Muscle of arm (tissue), 14 donors: ENCODE measurements around the gene SPTLC1. TPM values are rescaled to one million over a fixed set of nuclear protein-coding genes. Genes with fewer than 3 reads are reported as not detected.
"Not testable (repeated sequence)": the region's sequence is repeated elsewhere in the genome, so short reads cannot be mapped to it uniquely, and the experiment has no call there.

ENCODE experiments used
- DNase-seq: peaks from one replicate; pipeline ENCODE4 v3.0.0-alpha.2; 2013
- long read RNA-seq, 11 donors: transcript quantifications; one replicate each; lab custom pipeline, GENCODE V29; 2026
- polyA plus RNA-seq, 12 donors: library from polyadenylated mRNA; unstranded; fragments of 120-200 nt; gene quantifications; one replicate each; pipeline ENCODE4 v1.2.1, GENCODE V29; 2013; ENCODE audit not compliant: insufficient read length in 12 of 12

SPTLC1 gene, protein sequence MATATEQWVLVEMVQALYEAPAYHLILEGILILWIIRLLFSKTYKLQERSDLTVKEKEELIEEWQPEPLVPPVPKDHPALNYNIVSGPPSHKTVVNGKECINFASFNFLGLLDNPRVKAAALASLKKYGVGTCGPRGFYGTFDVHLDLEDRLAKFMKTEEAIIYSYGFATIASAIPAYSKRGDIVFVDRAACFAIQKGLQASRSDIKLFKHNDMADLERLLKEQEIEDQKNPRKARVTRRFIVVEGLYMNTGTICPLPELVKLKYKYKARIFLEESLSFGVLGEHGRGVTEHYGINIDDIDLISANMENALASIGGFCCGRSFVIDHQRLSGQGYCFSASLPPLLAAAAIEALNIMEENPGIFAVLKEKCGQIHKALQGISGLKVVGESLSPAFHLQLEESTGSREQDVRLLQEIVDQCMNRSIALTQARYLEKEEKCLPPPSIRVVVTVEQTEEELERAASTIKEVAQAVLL
- polyA plus RNA-seq, result 10 to 100 TPM in 11 of 12 donors, not detected in 1; 40.5 to 69.6 (median 50.9) TPM
- long read RNA-seq, donor 1, transcript SPTLC1-201 (15 exons, 1,894 nt), result major isoform, 12 of 35 reads
- long read RNA-seq, donor 1, partial matches to known transcripts, result 14 of 35 reads
- long read RNA-seq, donor 1, other reads (novel, unspliced or antisense), result 0 of 35 reads
- long read RNA-seq, donor 2, transcript SPTLC1-201 (15 exons, 1,894 nt), result major isoform, 21 of 22 reads
- long read RNA-seq, donor 2, partial matches to known transcripts, result 0 of 22 reads
- long read RNA-seq, donor 2, other reads (novel, unspliced or antisense), result 0 of 22 reads
- long read RNA-seq, donor 3, transcript SPTLC1-201 (15 exons, 1,894 nt), result major isoform, 6 of 7 reads
- long read RNA-seq, donor 3, partial matches to known transcripts, result 0 of 7 reads
- long read RNA-seq, donor 3, other reads (novel, unspliced or antisense), result 0 of 7 reads
- long read RNA-seq, donor 4, partial matches to known transcripts, result 0 of 6 reads
- long read RNA-seq, donor 4, other reads (novel, unspliced or antisense), result 0 of 6 reads
- long read RNA-seq, donor 5, result 0 reads
- long read RNA-seq, donor 6, partial matches to known transcripts, result 0 of 8 reads
- long read RNA-seq, donor 6, other reads (novel, unspliced or antisense), result 0 of 8 reads
- long read RNA-seq, donor 7, partial matches to known transcripts, result 0 of 2 reads
- long read RNA-seq, donor 7, other reads (novel, unspliced or antisense), result 0 of 2 reads
- long read RNA-seq, donor 8, transcript SPTLC1-201 (15 exons, 1,894 nt), result major isoform, 15 of 22 reads
- long read RNA-seq, donor 8, partial matches to known transcripts, result 5 of 22 reads
- long read RNA-seq, donor 8, other reads (novel, unspliced or antisense), result 0 of 22 reads
- long read RNA-seq, donor 9, transcript SPTLC1-201 (15 exons, 1,894 nt), result major isoform, 10 of 14 reads
- long read RNA-seq, donor 9, partial matches to known transcripts, result 0 of 14 reads
- long read RNA-seq, donor 9, other reads (novel, unspliced or antisense), result 0 of 14 reads
- long read RNA-seq, donor 10, transcript SPTLC1-201 (15 exons, 1,894 nt), result major isoform, 10 of 16 reads
- long read RNA-seq, donor 10, partial matches to known transcripts, result 5 of 16 reads
- long read RNA-seq, donor 10, other reads (novel, unspliced or antisense), result 0 of 16 reads
- long read RNA-seq, donor 11, transcript SPTLC1-201 (15 exons, 1,894 nt), result major isoform, 14 of 17 reads
- long read RNA-seq, donor 11, partial matches to known transcripts, result 0 of 17 reads
- long read RNA-seq, donor 11, other reads (novel, unspliced or antisense), result 0 of 17 reads

GRCh38 chr9:92115071-92115858 lies at the start of gene SPTLC1:
Gene SPTLC1, minus strand, starts transcription at chr9:92115413. Its CDS starts 43 bp downstream, at chr9:92115370.
- peak; percentile 98 for DNase-seq

- DNase-seq, result no peak
Observed at GRCh38 chr9:92164975-92165374, 49.8 kb upstream of the SPTLC1 start.

DNA sequence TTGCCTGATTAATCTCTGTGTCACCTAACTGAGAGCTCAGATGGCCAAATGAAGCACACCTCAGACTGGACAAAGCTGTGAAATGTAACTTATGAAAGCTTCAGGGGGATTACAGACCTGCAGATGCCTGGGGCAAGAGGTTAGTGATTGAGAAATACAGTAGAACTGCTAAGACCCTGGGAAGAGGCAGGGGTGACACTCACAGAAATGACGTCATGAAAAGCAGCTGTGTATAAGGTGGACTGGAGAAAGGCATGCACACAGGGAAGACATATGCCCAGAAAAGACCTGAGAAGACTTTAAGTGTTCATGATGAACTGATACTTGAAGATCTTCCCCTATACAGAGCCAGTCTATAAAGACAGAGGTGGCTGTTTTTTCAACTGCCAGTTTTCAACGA lies 49.3 kb upstream of the SPTLC1 start:
- DNase-seq, result no peak

- no peak for DNase-seq
Observed at GRCh38 chr9:92163276-92163675, 48.1 kb upstream of the SPTLC1 start.

GRCh38 chr9:92160786-92161185 lies 45.6 kb upstream of the SPTLC1 start:
- DNase-seq, result no peak

DNA sequence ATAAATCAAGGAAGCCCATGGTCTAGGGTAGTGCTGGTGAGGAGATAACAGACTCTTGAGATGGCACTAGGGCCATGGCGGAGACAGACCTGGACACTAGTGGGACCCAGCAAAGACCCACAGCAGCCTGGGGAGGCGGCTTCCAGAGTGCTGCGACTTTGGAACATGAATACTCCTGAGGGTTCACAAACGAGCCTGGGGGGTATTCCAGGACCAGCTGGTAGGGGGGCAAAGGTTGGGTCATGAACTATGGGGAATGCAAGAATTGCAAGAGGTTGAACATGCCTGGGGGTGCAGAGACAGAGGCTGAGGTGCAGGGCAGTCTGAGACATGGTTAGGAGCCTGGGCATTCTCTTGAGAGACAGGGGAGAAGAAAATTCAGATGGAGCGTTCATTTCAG lies 43.8 kb upstream of the SPTLC1 start:
- no peak for DNase-seq

- DNase-seq, result no peak
Observed at GRCh38 chr9:92158097-92158601, 42.9 kb upstream of the SPTLC1 start.

- DNase-seq, result not testable (repeated sequence)
Observed at GRCh38 chr9:92155736-92156135, 40.5 kb upstream of the SPTLC1 start.

DNA sequence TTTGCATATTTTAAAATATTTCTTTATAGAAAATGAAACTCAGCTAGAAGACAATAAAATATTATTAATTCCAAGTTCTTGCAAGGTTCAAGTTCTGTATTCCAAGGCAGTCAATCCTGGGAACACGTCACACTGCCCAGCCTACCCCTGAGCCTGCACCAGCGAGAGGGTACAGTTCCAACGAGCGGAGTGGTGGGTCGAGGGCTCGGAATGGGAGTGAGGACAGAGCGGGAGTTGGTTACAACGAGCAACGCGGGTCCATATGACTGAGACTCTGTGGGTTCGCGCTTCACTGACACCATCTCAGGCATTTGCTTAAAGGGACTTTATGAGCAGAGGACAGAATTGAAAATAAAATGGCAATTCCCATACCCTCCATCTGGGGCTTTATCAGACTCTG lies 40.0 kb upstream of the SPTLC1 start:
- no peak for DNase-seq

- not testable (repeated sequence) for DNase-seq
Observed at GRCh38 chr9:92153466-92154415, 38.5 kb upstream of the SPTLC1 start.

DNA sequence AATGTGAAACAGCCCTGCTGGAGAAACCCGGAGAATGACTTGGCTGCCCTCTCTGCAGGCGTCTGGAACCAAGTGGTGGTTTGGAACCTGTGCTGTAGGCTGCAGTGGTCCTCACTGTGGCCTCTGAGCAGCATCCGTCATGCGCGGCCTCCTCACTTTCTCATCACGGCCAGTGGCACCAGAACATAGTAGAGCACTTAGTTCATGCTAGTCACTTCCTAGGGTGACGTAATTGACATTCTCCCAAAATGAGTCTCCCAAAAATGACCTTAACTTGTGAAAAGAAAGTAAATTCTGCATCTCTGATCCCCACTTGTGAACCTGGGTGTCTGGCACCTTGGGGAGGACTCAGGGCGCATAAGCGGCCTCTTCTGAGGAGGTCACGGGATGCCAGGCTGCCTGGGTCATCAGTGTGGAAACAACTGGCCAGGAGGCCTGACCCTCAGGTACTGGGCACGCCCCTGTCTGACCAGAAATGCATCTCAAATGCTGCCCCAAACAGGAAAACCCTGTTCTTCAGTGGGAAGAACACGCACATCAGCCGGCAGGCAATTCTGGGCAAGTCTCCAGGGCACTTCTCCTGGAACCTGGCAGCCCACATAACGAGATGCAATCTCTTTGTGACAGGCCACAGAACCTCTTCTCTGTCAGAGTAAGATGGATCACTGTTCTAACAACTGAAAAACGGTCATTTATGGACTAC lies 36.6 kb upstream of the SPTLC1 start:
- no peak for DNase-seq

DNA sequence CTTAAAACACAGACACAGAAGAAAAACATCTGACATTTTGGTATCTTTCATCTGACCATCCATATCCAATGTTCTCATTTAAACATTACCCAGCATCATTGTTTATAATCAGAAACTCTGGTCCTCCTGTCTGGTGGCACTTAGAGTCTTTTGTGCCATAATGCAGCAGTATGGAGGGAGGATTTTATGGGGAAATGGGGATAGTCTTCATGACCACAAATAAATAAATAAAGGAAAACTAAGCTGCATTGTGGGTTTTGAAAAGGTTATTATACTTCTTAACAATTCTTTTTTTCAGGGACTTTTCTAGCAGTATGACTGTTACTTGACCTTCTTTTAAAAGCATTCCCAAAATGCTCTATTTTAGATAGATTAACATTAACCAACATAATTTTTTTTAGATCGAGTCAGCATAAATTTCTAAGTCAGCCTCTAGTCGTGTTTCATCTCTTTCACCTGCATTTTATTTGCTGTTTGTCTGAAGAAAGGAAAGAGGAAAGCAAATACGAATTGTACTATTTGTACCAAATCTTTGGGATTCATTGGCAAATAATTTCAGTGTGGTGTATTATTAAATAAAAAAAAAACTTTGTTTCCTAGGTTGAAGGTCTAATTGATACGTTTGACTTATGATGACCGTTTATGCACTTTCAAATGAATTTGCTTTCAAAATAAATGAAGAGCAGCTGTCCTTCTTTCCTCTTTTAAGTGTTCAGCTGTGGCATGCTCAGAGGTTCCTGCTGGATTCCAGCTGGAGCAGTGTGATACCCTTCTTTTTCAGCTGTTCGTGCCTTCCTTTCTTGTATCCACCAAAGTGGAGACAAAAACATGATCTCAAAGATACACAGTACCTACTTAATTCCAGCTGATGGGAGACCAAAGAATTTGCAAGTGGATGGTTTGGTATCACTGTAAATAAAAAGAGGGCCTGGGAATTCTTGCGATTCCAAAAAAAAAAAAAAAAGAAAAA lies 35.6 kb upstream of the SPTLC1 start:
- not testable (repeated sequence) for DNase-seq

GRCh38 chr9:92147852-92148180 lies 32.6 kb upstream of the SPTLC1 start:
- no peak for DNase-seq

DNA sequence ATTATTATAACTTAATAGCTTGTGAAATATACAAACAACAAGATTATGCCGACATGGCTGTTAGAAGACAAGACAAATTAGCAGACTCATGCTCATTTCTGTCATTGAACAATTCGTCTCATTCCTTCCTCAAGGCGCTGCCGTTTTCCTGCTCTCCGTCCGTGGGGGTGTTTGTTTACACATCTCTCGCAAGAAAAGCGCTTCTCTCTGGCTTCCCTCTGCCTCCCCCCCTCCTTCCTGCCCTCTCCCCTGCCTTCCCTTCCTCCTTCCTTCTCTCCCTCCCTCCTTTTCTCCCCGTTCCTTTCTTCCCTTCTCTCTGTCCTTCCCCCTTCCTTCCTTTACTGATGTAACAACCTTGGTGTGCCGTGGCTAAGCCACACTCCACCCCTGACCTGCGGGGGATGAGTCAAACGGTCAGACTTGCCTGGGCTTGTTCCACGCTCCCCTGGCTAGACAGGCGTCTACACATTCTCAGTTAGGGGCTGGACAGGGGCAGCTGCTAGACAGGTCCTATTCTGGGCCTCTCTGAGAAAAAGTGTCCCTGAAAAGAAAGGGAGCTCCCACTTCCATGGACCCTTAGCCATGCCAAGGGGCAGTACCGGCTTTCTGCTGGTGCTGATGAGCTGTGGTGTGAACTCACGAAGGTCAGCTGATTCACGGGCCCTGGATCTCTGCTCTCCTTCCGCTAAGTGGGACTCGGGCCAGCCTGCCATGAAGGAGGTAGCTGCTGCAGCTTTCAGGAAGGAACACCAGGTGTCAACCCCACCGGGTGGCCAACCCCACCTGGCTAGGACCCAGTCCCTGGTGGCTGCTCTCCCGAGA lies 32.0 kb upstream of the SPTLC1 start:
- DNase-seq, result no peak

GRCh38 chr9:92146610-92147009 lies 31.4 kb upstream of the SPTLC1 start:
- DNase-seq, result no peak

DNA sequence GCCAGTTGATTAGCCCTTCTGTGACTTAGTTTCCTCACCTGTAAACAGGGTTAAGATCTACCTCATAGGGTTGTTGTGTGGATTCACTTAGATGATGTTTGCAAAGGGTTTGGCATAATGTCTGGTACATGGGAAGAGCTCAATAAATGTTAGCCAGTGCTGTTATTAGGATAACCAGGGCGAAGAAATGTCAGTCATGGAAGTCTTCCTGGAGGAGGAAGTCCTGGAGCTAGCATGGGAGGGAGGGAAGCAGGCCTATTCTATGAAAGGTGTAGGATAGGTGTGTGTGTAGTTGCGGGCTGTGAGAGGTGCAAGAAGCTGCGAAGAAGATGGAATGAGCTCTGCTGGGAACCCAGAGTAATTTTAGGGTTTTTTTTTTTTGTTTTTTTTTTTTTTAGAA lies 30.6 kb upstream of the SPTLC1 start:
- not testable (repeated sequence) for DNase-seq
